AG10803 (cell line): ENCODE measurements around the gene AFAP1L1.

ENCODE experiments used
- DNase-seq: peaks from one replicate; pipeline ENCODE4 v3.0.0; 2010; ENCODE audit warnings: low read depth
- H3K4me3 ChIP-seq: 2 replicates; pipeline ENCODE4 v1.5.1; 2011; ENCODE audit warnings: mild to moderate bottlenecking, low read length, control low read depth
- TF ChIP-seq, protein P1 (sequence below): conservative IDR thresholded peaks from 2 replicates; pipeline ENCODE4 v1.5.1; 2011; ENCODE audit warnings: mild to moderate bottlenecking, low read length, control low read depth, inconsistent platforms

AFAP1L1 gene

GRCh38 chr5:149271716-149272563 is at the start of gene AFAP1L1:
Gene AFAP1L1 (plus strand): TSS chr5:149271859. CDS start chr5:149271969, 110 bp downstream.
- TF ChIP-seq, protein P1, sequence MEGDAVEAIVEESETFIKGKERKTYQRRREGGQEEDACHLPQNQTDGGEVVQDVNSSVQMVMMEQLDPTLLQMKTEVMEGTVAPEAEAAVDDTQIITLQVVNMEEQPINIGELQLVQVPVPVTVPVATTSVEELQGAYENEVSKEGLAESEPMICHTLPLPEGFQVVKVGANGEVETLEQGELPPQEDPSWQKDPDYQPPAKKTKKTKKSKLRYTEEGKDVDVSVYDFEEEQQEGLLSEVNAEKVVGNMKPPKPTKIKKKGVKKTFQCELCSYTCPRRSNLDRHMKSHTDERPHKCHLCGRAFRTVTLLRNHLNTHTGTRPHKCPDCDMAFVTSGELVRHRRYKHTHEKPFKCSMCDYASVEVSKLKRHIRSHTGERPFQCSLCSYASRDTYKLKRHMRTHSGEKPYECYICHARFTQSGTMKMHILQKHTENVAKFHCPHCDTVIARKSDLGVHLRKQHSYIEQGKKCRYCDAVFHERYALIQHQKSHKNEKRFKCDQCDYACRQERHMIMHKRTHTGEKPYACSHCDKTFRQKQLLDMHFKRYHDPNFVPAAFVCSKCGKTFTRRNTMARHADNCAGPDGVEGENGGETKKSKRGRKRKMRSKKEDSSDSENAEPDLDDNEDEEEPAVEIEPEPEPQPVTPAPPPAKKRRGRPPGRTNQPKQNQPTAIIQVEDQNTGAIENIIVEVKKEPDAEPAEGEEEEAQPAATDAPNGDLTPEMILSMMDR: no peak
- H3K4me3 ChIP-seq: peak within 1 kb of the TSS; percentile 68
- DNase-seq: peak; percentile 49

GRCh38 chr5:149223081-149223848 is 48.4 kb upstream of the AFAP1L1 start:
- no peak overlapping the region for H3K4me3 ChIP-seq
- DNase-seq: no peak
- TF ChIP-seq, protein P1: no peak

GRCh38 chr5:149224282-149224681 is 47.4 kb upstream of the AFAP1L1 start:
- DNase-seq: no peak
- TF ChIP-seq, protein P1: no peak
- no peak overlapping the region for H3K4me3 ChIP-seq

DNA sequence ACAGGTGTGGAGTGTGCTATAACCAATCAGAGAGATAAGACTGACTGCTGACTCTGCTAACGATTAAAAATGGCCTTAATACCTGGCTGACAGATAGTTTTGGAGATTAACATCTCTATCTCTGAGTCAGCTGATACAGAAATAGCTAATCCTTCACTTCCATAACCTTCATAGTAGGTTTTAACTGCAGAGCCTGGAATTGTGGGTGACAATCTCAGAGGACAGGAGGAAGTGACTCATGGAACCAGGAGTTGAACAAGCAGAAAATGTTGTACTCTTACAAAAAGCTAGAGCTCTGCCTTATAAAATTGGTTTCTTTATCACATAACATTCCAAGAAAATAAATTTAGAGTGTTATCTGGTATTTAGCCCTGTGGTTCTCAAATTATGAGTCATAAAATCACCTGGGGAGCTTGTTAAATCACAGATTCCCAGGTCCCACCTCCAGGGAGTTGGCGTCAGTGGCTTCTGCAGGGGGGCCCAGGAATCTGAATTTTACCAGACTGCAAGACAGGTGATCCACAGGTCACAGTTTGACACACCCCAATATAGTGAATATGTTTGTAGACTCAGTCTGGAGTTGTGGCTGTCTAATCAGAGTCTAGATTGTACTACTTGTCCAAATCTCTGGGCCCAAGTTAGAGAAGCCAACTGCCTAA is 44.4 kb upstream of the AFAP1L1 start:
- H3K4me3 ChIP-seq: no peak overlapping the region
- TF ChIP-seq, protein P1: no peak
- DNase-seq: peak; percentile 38

DNA sequence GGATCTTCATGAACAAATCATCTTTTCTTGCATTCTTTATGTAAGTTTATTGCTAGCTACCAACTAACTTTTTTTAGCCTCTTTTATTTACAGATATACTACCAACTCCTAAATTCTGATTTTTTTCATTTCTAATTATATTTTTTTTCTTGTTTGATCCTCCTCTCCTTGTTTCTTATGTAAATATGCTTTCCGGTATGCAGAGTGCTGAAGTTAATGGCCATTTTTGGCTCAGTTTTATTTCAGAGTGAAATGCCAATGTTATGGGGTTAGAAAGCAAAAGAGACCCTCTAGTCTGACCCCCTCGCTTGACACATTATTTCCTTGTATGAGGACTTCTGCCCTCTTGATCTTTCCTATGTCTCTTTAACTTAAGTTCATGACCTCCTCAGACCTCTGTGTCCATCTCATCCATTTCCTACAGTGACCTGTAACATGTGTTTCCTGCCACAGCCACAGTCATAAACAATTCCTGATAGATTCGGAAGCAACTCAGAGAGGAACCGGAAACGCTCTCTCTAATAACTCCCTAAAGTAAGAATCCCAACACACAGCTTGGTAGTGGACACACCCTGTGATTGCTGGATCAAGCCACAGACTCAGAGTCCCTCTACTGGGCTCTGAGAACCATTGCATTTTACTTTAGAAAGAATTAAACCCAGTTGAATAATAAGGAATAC is 42.9 kb upstream of the AFAP1L1 start:
- TF ChIP-seq, protein P1: peak; percentile 96
- H3K4me3 ChIP-seq: no peak overlapping the region
- peak; percentile 92 for DNase-seq

- no peak for DNase-seq
- H3K4me3 ChIP-seq: no peak overlapping the region
- TF ChIP-seq, protein P1: no peak
These were observed 42.2 kb upstream of the AFAP1L1 start for GRCh38 chr5:149229298-149229937.
